ENCODE results near the gene PKD1. TPM values are rescaled to one million over a fixed set of nuclear protein-coding genes. Genes with fewer than 3 reads are reported as not detected.

Gene PKD1
- total and polyA plus RNA-seq, 2 experiments from 2014 or later: 35.9 to 60.6 TPM

DNA sequence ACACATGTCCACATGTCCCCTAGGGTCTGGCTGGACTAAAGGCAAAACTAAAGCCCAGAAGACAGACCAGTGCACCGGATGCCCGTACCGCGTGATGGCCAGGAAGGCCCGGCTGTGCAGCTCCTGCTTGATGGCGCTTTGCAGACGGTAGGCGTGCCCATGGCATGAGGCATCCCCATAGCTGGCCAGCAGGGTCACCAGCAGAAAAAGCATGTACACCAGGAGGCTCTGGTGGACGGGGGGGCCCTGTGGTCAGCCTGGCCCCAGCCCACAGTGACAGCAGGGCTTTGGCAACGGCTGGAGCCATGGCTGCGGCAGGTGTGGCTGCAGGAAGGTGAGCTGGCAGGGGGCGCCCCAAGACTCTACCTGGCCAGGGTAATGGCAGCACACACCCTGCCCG, 42.8 kb downstream of the PKD1 start:
- Histone ChIP-seq H3K9me3 (ENCODE audit: low read depth) (no peaks in the 10 kb centered on the region), H3K27ac (no peak overlapping the region), H3K9me2 (replicated peaks; ENCODE audit: insufficient read depth) (no peaks in the 10 kb centered on the region), H3K79me2 (no peaks in the 10 kb centered on the region), H3K27me3 (no peaks in the 10 kb centered on the region), H3K4me2 (no peak overlapping the region), H3K4me1 (ENCODE audit: insufficient read depth) (peaks cover 9% of the 10 kb centered on the region), H3K36me3 (replicated peaks; ENCODE audit: insufficient read depth, low read depth) (no peaks in the 10 kb centered on the region), H3K4me3 (no peak overlapping the region), H4K20me1 (ENCODE audit: insufficient read depth, poor library complexity, severe bottlenecking) (peaks cover 7% of the 10 kb centered on the region), H2AFZ (no peak overlapping the region)
- peak; percentile 5 for DNase-seq (ENCODE audit: low spot score)
- 100% methylated on average over 13 of the region's 13 CpGs for WGBS (ENCODE audit: low lambda C conversion rate, missing lambda C conversion rate)
- TF ChIP-seq, protein P1, sequence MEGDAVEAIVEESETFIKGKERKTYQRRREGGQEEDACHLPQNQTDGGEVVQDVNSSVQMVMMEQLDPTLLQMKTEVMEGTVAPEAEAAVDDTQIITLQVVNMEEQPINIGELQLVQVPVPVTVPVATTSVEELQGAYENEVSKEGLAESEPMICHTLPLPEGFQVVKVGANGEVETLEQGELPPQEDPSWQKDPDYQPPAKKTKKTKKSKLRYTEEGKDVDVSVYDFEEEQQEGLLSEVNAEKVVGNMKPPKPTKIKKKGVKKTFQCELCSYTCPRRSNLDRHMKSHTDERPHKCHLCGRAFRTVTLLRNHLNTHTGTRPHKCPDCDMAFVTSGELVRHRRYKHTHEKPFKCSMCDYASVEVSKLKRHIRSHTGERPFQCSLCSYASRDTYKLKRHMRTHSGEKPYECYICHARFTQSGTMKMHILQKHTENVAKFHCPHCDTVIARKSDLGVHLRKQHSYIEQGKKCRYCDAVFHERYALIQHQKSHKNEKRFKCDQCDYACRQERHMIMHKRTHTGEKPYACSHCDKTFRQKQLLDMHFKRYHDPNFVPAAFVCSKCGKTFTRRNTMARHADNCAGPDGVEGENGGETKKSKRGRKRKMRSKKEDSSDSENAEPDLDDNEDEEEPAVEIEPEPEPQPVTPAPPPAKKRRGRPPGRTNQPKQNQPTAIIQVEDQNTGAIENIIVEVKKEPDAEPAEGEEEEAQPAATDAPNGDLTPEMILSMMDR (IDR thresholded peaks at IDR 0.05; ENCODE audit: poor library complexity): no peak
- TF ChIP-seq EZH2phosphoT487 (IDR thresholded peaks at IDR 0.05; ENCODE audit: low read depth, severe bottlenecking, unreplicated experiment): no peak
- no peak for TF ChIP-seq EZH2 (IDR thresholded peaks at IDR 0.05; ENCODE audit: borderline replicate concordance)

DNA sequence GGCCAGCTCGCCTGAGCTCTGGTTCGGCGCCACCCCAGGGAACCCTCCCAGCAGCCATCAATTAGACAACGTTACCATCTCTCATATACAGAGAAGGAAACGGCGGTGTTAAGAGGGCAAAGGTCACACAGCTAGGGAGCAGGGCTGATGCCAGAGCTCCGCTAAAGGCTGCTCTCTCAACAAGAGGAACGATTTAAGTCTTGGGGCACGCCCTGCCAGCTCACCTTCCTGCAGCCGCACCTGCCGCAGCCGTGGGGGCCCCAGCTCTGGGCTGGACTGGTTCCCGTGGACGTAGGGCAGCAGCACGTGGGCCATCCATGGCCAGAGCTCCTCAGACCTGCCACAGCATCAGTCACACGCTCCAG, 43.5 kb downstream of the PKD1 start:
- peak; percentile 37 for DNase-seq (ENCODE audit: low spot score)
- H3K9me2 ChIP-seq (replicated peaks; ENCODE audit: insufficient read depth): no peaks in the 10 kb centered on the region
- H2AFZ ChIP-seq: no peak overlapping the region
- no peaks in the 10 kb centered on the region for H3K36me3 ChIP-seq (replicated peaks; ENCODE audit: insufficient read depth, low read depth)
- no peak for TF ChIP-seq EZH2phosphoT487 (IDR thresholded peaks at IDR 0.05; ENCODE audit: low read depth, severe bottlenecking, unreplicated experiment)
- TF ChIP-seq, protein P1 (IDR thresholded peaks at IDR 0.05; ENCODE audit: poor library complexity): no peak
- no peak for TF ChIP-seq EZH2 (IDR thresholded peaks at IDR 0.05; ENCODE audit: borderline replicate concordance)
- WGBS (ENCODE audit: low lambda C conversion rate, missing lambda C conversion rate): 86% methylated on average over 16 of the region's 16 CpGs
- H4K20me1 ChIP-seq (ENCODE audit: insufficient read depth, poor library complexity, severe bottlenecking): peaks cover 7% of the 10 kb centered on the region
- no peaks in the 10 kb centered on the region for H3K79me2 ChIP-seq
- H3K9me3 ChIP-seq (ENCODE audit: low read depth): no peaks in the 10 kb centered on the region
- peak overlapping the region; percentile 65 for H3K27ac ChIP-seq
- H3K4me2 ChIP-seq: peak overlapping the region; percentile 81
- no peaks in the 10 kb centered on the region for H3K27me3 ChIP-seq
- no peak overlapping the region for H3K4me3 ChIP-seq
- peaks cover 9% of the 10 kb centered on the region for H3K4me1 ChIP-seq (ENCODE audit: insufficient read depth)

DNA sequence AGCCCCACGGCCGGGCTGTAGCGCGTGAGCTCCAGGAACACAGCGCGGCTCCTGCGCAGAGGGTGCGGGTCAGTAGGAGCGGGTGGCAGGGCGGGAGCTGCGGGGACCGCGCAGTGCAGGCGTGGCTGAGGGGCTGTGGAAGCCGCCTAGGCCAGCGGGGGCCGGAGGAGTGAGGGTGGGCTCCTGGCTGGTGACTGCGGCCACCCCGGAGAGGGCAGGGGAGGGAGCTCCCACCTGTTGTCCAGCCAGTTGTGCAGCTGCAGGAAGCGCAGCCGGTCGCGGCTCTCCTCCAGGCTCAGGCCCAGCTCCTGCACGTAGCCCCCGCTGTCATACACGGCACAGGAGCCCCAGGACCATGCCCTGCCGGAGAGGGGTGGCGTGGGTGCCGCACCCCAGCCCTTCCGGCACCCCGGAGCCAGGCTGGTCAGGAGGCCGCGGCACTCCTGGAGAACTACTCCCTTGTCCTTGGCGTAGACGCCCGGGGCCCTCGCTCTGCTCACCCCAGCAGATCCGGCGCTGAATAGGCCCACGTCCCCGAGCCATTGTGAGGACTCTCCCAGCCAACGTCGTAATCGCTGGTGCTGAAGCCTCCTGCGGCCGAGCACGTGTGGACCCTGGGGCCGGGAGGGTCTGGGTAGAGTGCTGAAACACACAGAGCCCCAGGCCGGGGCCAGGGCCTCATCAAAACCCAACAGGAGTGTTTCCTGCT, 44.0 kb downstream of the PKD1 start:
- Histone ChIP-seq H3K9me3 (ENCODE audit: low read depth) (no peaks in the 10 kb centered on the region), H3K4me3 (no peak overlapping the region), H3K27ac (peak overlapping the region; percentile 65), H3K36me3 (replicated peaks; ENCODE audit: insufficient read depth, low read depth) (no peaks in the 10 kb centered on the region), H4K20me1 (ENCODE audit: insufficient read depth, poor library complexity, severe bottlenecking) (peaks cover 7% of the 10 kb centered on the region), H3K4me1 (ENCODE audit: insufficient read depth) (peaks cover 9% of the 10 kb centered on the region), H3K9me2 (replicated peaks; ENCODE audit: insufficient read depth) (no peaks in the 10 kb centered on the region), H3K4me2 (peak overlapping the region; percentile 81), H3K27me3 (no peaks in the 10 kb centered on the region), H3K79me2 (no peaks in the 10 kb centered on the region), H2AFZ (no peak overlapping the region)
- no peak for DNase-seq (ENCODE audit: low spot score)
- TF ChIP-seq EZH2phosphoT487 (IDR thresholded peaks at IDR 0.05; ENCODE audit: low read depth, severe bottlenecking, unreplicated experiment) (no peak), EZH2 (IDR thresholded peaks at IDR 0.05; ENCODE audit: borderline replicate concordance) (no peak)
- TF ChIP-seq, protein P1 (IDR thresholded peaks at IDR 0.05; ENCODE audit: poor library complexity): no peak
- WGBS (ENCODE audit: low lambda C conversion rate, missing lambda C conversion rate): 63% methylated on average over 40 of the region's 49 CpGs
